D721Med (cell line): ENCODE data around the gene IGFBP2.

Experiments
- DNase-seq: peaks from one replicate; pipeline ENCODE4 v3.0.0; 2011; ENCODE audit warnings: low spot score; ENCODE audit not compliant: insufficient read length
- FAIRE-seq: peaks from 2 replicates; lab custom pipeline; 2011; peaks lifted over from hg19 to GRCh38; lab: Jason Lieb, UNC
- CTCF ChIP-seq: IDR thresholded peaks from 2 replicates; pipeline ENCODE4 v1.5.1; 2012; ENCODE audit warnings: mild to moderate bottlenecking, control low read depth; ENCODE audit not compliant: insufficient read depth; ENCODE audit errors: missing control alignments

IGFBP2 gene

GRCh38 chr2:216701544-216701943 lies 68.3 kb downstream of the IGFBP2 start:
- DNase-seq, result no peak
- no peak for FAIRE-seq
- no peak for TF ChIP-seq CTCF

GRCh38 chr2:216702756-216703155 lies 69.5 kb downstream of the IGFBP2 start:
- FAIRE-seq, result no peak
- no peak for DNase-seq
- TF ChIP-seq CTCF, result no peak

DNA sequence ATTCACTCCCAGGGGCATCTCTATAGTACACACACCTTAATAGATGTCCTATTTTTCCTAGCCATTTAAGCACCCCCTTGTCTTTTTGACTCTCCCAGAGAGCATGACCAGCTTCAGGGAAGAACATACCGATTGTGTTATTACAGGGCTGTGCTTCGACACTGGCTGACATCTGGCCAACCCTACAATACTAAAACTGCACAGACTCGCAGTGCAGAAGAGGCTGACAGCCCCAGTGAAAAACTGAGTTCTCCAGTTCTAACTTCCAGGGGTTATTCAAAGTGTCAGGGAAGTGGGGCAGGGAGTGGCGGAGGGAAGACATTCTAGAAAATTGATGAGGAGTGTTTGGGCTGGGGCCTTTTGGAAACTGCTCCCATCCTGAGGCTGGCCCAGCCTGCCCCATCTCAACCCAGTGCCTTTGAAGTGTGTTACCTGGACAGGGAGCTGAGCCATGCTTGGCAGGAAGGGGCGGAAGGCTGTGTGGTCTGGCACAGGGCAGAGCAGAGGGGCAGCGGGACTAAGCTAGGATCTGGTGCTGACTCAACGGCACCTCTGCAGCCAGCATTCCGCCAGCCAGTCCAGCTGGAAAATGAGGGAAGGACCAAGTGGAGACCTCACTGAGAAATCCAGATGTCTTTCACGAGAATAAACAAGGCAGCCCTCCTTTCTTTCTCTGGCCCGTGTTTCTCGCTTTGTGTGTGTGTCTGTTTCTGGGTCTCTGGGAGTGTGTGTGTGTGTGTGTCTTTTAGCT lies 77.5 kb downstream of the IGFBP2 start:
- FAIRE-seq (no peak), DNase-seq (no peak)
- no peak for TF ChIP-seq CTCF

DNA sequence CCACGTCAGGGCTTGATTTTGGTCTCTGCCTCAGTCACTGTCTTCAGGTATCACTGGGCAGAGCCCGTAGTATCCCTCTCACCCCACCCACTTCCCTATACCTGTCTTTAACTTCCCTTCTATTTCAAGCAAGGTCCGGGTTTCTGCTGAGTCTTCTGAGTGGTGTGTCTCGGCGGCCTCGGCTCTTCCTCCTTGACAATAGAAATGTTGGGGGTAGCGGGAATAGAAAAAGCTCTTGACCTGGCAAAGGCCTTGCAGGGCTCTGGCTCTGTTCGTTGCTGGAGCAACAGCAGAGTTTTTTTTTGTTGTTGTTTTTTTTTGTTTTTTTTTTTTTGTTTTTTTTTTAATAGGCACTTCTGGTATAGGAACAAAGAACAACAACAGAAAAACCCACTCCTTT lies 78.1 kb downstream of the IGFBP2 start:
- no peak for TF ChIP-seq CTCF
- FAIRE-seq, result no peak
- no peak for DNase-seq

DNA sequence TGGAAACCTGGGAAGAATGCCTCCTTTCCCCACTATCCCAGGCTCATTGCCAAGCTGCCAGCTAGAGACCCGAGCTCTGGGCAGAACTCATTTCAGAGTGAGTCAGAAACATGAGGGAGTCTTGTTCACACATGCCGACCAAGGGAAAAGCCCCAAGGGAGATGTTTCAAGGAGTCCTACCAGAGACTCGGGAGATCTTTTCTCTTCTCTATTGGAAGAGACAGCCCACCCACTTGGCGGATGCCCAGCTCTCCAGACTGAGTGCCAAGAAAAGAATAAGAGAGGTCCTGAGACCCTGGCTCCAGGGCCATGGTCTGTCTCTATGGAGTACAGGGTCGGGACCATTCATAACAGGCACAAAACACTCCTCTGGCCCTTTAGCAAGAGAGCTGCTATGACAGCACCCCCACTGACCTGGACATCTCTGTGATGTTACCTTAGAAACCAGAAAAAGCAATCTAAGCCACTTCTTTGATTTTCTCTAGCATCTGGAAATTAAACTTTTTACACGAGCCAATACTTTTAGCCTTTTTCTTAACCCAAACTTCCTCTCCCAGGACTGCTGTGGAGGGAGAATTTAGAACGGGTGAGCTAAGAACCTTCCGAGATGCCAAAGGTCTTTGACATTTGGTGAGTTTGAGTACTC lies 80.6 kb downstream of the IGFBP2 start:
- FAIRE-seq, result no peak
- no peak for DNase-seq
- no peak for TF ChIP-seq CTCF
